ENCODE results near the gene SLCO1B1.
"Not testable (repeated sequence)": the region's sequence is repeated elsewhere in the genome, so short reads cannot be mapped to it uniquely, and the experiment has no call there.

Gene SLCO1B1, protein sequence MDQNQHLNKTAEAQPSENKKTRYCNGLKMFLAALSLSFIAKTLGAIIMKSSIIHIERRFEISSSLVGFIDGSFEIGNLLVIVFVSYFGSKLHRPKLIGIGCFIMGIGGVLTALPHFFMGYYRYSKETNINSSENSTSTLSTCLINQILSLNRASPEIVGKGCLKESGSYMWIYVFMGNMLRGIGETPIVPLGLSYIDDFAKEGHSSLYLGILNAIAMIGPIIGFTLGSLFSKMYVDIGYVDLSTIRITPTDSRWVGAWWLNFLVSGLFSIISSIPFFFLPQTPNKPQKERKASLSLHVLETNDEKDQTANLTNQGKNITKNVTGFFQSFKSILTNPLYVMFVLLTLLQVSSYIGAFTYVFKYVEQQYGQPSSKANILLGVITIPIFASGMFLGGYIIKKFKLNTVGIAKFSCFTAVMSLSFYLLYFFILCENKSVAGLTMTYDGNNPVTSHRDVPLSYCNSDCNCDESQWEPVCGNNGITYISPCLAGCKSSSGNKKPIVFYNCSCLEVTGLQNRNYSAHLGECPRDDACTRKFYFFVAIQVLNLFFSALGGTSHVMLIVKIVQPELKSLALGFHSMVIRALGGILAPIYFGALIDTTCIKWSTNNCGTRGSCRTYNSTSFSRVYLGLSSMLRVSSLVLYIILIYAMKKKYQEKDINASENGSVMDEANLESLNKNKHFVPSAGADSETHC

GRCh38 chr12:21130998-21131397 is at the start of gene SLCO1B1:
SLCO1B1 (plus strand) TSS chr12:21131194; CDS start chr12:21141575, 10,381 bp downstream.
- no peak for DNase-seq (ENCODE audit: low spot score)

DNA sequence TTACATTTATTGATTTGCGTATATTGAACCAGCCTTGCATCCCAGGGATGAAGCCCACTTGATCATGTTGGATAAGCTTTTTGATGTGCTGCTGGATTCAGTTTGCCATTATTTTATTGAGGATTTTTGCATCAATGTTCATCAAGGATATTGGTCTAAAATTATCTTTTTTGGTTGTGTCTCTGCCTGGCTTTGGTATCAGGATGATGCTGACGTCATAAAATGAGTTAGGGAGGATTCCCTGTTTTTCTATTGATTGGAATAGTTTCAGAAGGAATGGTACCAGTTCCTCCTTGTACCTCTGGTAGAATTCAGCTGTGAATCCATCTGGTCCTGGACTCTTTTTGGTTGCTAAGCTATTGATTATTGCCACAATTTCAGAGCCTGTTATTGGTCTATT is 46.2 kb upstream of the SLCO1B1 start:
- not testable (repeated sequence) for DNase-seq (ENCODE audit: low spot score)

GRCh38 chr12:21111732-21112131 is 19.3 kb upstream of the SLCO1B1 start:
- no peak for DNase-seq (ENCODE audit: low spot score)

GRCh38 chr12:21113266-21113665 is 17.7 kb upstream of the SLCO1B1 start:
- DNase-seq (ENCODE audit: low spot score), result no peak

- DNase-seq (ENCODE audit: low spot score), result no peak
Observed at GRCh38 chr12:21117995-21118394, 13.0 kb upstream of the SLCO1B1 start.

DNA sequence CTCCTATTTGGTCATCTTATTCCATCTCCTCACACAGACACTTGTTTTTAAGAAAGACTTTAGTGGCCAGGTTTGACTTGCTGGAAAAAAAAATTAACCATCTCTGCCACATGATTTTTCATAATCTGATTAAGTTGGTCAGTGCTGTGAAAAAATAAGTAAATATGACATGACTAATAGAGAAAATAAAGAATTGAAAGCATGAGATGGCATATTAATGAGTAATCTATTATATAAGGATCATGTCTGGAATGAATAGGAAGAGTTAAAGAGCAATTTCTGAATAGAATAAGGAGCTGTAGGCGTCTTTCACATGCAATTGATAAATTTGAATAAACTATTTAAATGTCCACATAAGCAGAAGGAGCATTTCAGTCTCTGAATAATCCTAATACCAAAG is 12.2 kb upstream of the SLCO1B1 start:
- no peak for DNase-seq (ENCODE audit: low spot score)

- no peak for DNase-seq (ENCODE audit: low spot score)
Observed at GRCh38 chr12:21129351-21129750, 1.6 kb upstream of the SLCO1B1 start.

DNA sequence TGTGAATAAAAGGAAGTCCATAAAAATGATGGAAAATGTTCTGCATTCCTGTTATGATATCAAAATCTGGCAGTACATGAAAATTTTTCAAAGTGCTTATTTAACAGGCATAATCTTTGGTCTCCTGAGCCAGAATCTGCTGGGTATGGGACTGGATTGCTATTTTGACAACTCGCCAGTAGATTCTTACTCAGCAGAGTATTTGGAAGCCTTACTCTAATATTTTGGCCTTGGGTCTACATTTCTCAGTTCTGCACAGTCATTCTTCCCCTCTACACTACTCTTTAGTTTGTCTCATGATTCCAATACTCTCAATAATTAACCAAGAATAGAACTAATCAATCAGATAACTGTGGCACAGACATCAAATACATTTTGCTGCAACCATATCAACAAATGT is 1.1 kb upstream of the SLCO1B1 start:
- DNase-seq (ENCODE audit: low spot score), result no peak

- DNase-seq (ENCODE audit: low spot score), result not testable (repeated sequence)
Observed at GRCh38 chr12:21137318-21137999, 6.5 kb downstream of the SLCO1B1 start.

DNA sequence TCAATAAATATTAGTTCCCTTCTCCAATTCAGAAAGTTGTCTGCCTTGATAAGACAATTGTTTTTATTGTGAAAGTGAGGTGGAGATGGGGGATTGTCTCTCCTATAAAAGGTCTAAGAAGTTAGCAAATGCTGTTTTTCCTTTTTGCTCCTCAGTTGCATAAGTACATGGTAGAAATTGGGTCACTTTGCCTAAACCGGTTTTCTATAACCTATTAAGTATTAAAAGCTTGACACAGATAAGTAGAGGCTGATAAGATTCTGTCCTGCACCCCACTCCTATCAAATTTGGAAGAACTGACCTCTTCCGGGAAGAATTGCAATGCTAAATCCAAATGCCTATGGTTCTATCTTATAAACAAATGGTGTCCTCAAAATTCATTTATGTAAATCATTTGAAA is 7.0 kb downstream of the SLCO1B1 start:
- no peak for DNase-seq (ENCODE audit: low spot score)

- DNase-seq (ENCODE audit: low spot score), result no peak
Observed at GRCh38 chr12:21144309-21144708, 13.3 kb downstream of the SLCO1B1 start.

DNA sequence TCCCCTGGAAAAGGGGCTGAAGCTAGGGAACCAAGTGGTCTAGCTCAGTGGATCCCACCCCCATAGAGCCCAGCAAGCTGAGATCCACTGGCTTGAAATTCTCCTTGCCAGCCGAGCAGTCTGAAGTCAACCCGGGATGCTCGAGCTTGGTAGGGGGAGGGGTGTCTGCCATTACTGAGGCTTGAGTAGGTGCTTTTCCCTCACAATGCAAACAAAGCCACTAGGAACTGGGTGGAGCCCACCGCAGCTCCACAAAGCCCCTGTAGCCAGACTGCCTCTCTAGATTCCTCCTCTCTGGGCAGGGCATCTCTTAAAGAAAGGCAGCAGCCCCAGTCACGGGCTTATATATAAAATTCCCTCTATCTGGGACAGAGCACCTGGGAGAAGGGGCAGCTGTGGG is 18.9 kb downstream of the SLCO1B1 start:
- DNase-seq (ENCODE audit: low spot score), result not testable (repeated sequence)

DNA sequence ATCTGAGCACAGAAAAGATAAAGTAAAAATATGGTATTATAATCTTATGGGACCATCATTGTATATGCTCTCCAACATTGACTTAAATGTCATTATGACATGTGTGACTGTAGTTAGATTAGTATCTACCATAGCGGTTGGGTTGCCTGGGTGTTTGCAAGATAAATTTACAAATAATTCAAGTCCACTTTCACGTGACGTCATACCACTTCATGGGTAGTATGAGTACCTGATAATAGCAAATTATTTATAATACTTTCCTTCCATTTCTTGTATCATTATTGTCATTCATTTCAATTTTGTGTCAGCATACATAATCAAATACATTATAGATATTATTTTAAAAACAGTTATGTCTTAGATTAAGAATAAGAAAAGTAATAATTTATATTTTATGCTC is 20.2 kb downstream of the SLCO1B1 start:
- DNase-seq (ENCODE audit: low spot score), result no peak

DNA sequence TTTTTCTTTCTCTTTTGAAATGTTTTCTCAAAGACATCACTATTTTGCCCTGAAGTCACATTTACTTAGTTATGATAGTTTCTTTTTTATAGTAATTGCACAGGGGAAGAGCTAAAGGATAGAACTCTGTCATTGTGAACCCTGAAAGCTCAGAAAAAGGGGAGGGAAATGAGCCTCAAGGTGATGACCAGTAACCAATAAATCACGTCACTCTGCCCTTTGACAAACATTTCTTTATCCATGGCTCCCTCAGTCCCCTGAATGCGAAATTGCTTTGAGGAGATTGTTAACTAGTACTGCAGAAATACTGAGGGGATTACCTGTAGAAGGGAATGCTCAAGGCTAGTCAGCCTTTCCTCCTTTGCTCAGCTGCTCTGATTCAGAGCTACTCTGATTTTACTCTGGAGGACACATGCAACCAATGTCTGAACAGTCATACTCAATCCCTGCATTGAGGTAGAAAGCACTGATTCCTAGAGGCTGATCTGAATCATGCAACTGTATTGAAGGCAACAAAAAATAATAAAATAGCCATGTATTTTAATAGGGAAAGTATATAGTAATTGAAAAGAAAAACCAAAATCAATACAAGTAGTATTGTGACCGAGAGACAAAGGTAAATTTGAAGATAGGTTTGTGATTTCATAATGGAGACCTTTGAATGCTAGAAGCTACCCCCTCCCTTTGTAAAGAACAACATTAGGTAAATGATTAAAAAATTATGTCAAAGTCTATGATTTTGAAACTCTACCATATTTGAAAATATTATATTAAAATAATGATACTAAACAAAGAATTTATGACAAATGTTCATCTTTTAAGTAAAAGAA is 24.7 kb downstream of the SLCO1B1 start:
- DNase-seq (ENCODE audit: low spot score), result no peak

DNA sequence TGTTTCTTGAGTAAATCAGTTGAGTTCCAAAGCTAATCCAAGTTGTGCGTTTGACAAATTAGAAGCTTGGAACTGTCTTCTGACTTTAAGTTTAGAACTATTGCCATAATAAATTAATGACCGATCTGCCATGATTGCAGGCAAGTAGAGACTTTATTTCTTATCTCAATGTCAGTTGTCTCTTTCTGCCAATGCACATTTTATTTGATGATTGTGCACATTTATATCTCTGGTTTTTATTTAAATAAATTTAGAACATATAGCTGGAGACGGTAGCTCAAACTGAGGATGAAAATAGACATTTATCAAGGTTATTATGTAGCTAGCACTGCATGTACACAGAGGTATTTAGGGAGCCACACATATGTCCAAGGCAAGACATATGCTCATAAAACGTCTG is 34.1 kb downstream of the SLCO1B1 start:
- DNase-seq (ENCODE audit: low spot score), result no peak

DNA sequence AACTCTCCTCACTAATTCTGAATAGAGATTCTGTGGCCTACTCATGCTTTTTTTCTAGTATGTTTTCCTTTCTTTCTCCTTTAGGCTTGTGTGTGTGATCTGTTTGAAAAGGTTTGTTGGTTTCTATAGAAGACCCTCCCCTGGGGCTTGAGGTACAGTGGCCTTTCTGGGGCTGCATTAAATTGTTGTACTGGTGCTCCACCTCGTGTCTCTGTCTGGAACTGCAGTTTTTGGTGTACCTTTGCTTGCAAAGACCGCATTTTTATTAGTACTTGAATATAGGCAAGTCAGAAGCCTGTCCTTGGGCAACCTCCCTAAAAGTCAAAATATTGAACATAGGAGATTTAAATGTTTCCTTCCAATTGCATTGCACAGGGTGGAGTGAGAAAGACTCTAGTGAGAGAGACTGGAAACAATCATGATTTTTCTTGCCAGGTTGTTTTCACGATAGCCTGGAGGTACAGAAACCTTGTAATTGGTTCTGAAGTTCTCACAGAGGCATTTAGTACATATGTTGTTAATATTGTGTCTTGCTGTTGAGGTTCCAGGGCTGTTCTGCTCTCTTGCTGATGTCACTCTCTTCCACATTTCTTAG is 39.0 kb downstream of the SLCO1B1 start:
- DNase-seq (ENCODE audit: low spot score), result peak; percentile 5

DNA sequence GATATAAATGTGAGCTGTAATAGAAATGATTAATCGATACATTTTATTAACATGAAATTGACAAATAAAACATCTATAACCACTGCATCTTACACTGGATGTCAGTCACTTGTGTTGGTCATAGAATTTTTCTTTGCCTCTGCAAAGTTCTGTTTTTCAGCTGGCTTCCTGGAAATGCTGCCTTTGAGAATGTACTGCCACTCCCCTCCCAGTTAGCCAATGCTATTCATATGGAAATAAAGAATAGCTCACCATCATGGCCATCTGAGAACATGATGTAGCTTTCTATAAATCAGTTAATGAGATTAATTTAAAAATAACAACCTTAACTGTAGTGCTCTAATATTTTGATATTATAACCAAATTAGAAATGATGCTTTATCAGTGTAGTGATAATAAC is 41.1 kb downstream of the SLCO1B1 start:
- DNase-seq (ENCODE audit: low spot score), result no peak

DNA sequence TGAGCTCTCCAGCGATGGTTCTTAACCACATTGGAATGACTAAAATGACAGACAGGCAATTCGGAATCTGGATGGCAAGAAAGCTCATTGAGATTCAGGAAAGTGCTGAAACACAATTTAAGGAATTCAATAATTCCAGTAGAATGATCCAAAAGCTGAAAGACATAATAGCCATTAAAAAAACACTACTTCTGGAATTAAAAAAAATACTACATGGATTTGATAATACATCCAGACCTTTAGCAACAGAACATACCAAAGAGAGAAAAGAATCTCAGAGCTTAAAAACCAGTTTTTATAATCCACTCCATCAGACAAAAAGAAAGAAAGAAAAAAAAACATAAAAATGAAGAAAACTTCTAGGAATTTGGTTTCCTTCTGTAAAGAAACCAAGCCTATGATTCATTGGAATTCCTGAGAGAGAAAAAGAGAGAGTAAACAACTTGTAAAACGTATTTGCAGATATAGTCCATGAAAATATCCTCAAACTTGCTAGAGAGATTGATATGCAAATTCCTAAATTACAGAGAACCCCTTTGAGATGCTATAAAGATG is 52.8 kb downstream of the SLCO1B1 start:
- no peak for DNase-seq (ENCODE audit: low spot score)

GRCh38 chr12:21190016-21190415 is 59.0 kb downstream of the SLCO1B1 start:
- no peak for DNase-seq (ENCODE audit: low spot score)

DNA sequence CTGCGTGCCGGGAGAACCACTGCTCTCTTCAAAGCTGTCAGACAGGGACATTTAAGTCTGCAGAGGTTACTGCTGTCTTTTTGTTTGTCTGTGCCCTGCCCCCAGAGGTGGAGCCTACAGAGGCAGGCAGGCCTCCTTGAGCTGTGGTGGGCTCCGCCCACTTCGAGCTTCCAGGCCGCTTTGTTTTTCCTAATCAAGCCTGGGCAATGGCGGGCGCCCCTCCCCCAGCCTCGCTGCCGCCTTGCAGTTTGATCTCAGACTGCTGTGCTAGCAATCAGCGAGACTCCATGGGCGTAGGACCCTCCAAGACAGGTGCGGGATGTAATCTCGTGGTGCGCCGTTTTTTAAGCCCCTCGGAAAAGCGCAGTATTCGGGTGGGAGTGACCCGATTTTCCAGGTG is 83.4 kb downstream of the SLCO1B1 start:
- not testable (repeated sequence) for DNase-seq (ENCODE audit: low spot score)

GRCh38 chr12:21219206-21219605 is 88.2 kb downstream of the SLCO1B1 start:
- no peak for DNase-seq (ENCODE audit: low spot score)

All from hematopoietic multipotent progenitor cell treated with erythropoietin and hydrocortisone succinate and interleukin-3 and kit ligand, for 15 days (in vitro differentiated cells).